Caco-2 (cell line): ENCODE measurements around the gene FARP1. TPM values are rescaled to one million over a fixed set of nuclear protein-coding genes. Genes with fewer than 3 reads are reported as not detected.
A peak's percentile ranks its signal among the peaks of the same experiment; 100 is the strongest.

Experiments used
- BruUV-seq: library from RNA; stranded (reverse); fragments of 400-500 nt; replicated peaks from 2 replicates; lab custom pipeline; 2021; lab: Mats Ljungman, UMichigan
- CTCF ChIA-PET: fragments of 300-600 bp; sonication (Branson Sonifier 250); formaldehyde crosslinking; loops from one replicate; lab custom pipeline; 2022; ENCODE audit warnings: antibody characterized with exemption; lab: Charles Lee
- POLR2A ChIA-PET: fragments of 300-600 bp; sonication (Branson Sonifier 250); formaldehyde crosslinking; loops from one replicate; lab custom pipeline; 2022; ENCODE audit warnings: antibody characterized with exemption; lab: Charles Lee
- DNase-seq, 2 experiments: peaks; one replicate each; pipeline versions ENCODE4 v3.0.0 to v3.0.0-alpha.2; 2020 to 2022
- H3K27me3 ChIP-seq: replicated peaks from 2 replicates; pipeline ENCODE4 v1.6.0; 2011; ENCODE audit warnings: low read length; ENCODE audit not compliant: control insufficient read depth, insufficient read depth
- H3K36me3 ChIP-seq: 2 replicates; pipeline ENCODE4 v1.5.1; 2011; ENCODE audit warnings: low read length; ENCODE audit not compliant: control insufficient read depth, insufficient read depth
- H3K4me1 ChIP-seq: fragments of 250-450 bp; sonication (Bioruptor Pico); 2 replicates; pipeline ENCODE4 v1.5.1; 2020; ENCODE audit warnings: mild to moderate bottlenecking
- H3K4me3 ChIP-seq: 2 replicates; pipeline ENCODE4 v1.5.1; 2011; ENCODE audit warnings: low read depth, mild to moderate bottlenecking, control low read depth, low read length
- H3K9me3 ChIP-seq: fragments of 250-450 bp; sonication (Bioruptor Pico); 2 replicates; pipeline ENCODE4 v1.5.1; 2020; ENCODE audit warnings: mild to moderate bottlenecking, moderate library complexity
- H3K27ac Mint-ChIP-seq: one replicate; pipeline ENCODE4 v1.8.0; 2022; ENCODE audit warnings: mixed read lengths; ENCODE audit not compliant: unreplicated experiment
- H3K27me3 Mint-ChIP-seq: one replicate; pipeline ENCODE4 v1.8.0; 2022; ENCODE audit warnings: mixed read lengths; ENCODE audit not compliant: insufficient read depth, unreplicated experiment
- H3K36me3 Mint-ChIP-seq: one replicate; pipeline ENCODE4 v1.8.0; 2022; ENCODE audit warnings: mild to moderate bottlenecking, mixed read lengths; ENCODE audit not compliant: insufficient read depth, unreplicated experiment
- H3K4me1 Mint-ChIP-seq: one replicate; pipeline ENCODE4 v1.8.0; 2022; ENCODE audit warnings: low read depth, mixed read lengths; ENCODE audit not compliant: unreplicated experiment
- H3K4me3 Mint-ChIP-seq: one replicate; pipeline ENCODE4 v1.8.0; 2022; ENCODE audit warnings: mild to moderate bottlenecking, moderate library complexity, mixed read lengths; ENCODE audit not compliant: unreplicated experiment
- H3K9me3 Mint-ChIP-seq: one replicate; pipeline ENCODE4 v1.8.0; 2022; ENCODE audit warnings: mixed read lengths; ENCODE audit not compliant: unreplicated experiment
- intact Hi-C: fragments of 100-400 bp; cut with micrococcal nuclease; formaldehyde crosslinking; loops from one replicate; pipeline ENCODE4 v1.10.0; 2022; ENCODE audit not compliant: unreplicated experiment
- total RNA-seq: library from RNA; stranded (reverse); gene quantifications from 2 replicates; pipeline ENCODE4 v1.2.3, GENCODE V29; 2022
- TF ChIP-seq, protein P1 (sequence below), 2 experiments: fragments of 200-600 bp in 1 of 2; IDR thresholded peaks; 1 replicate in 1 of 2; 2 replicates in 1 of 2; pipeline versions ENCODE4 v1.5.1 to v1.8.0; 2011 to 2022; ENCODE audit warnings: antibody characterized with exemption in 1 of 2, control low read depth in 1 of 2, inconsistent platforms in 1 of 2, low read depth in 1 of 2, low read length in 1 of 2, mild to moderate bottlenecking in 1 of 2, moderate library complexity in 1 of 2; ENCODE audit not compliant: insufficient read depth in 1 of 2, severe bottlenecking in 1 of 2, unreplicated experiment in 1 of 2

The FARP1 gene
- total RNA-seq, 1 experiment from 2014 or later, result 189 TPM

DNA sequence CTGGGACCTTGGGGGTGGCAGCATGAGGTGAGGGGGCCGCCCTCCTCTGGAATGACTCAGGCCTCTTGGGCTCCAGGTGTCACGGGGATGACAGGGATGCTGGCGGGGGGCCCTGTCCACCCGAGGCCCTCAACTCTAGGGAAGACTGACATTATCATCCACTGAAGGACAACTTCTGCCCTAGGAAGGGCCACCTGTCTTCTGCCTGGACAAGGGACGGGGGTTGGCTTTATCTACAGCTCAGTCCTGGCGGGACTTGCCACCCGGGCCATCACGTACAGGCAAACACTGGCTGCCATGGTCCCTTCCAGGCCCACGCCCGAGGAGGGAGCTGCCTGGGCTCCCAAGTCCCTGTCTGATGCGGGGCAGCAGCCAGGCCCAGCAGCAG, 303.3 kb downstream of the FARP1 start:
- Mint-ChIP-seq H3K9me3 (no peaks in the 10 kb centered on the region), H3K36me3 (peaks cover 100% of the 10 kb centered on the region), H3K27me3 (no peaks in the 10 kb centered on the region), H3K27ac (peak overlapping the region; percentile 77), H3K4me1 (peaks cover 15% of the 10 kb centered on the region), H3K4me3 (no peak overlapping the region)
- no peak overlapping the region for H3K4me3 ChIP-seq
- TF ChIP-seq, protein P1, sequence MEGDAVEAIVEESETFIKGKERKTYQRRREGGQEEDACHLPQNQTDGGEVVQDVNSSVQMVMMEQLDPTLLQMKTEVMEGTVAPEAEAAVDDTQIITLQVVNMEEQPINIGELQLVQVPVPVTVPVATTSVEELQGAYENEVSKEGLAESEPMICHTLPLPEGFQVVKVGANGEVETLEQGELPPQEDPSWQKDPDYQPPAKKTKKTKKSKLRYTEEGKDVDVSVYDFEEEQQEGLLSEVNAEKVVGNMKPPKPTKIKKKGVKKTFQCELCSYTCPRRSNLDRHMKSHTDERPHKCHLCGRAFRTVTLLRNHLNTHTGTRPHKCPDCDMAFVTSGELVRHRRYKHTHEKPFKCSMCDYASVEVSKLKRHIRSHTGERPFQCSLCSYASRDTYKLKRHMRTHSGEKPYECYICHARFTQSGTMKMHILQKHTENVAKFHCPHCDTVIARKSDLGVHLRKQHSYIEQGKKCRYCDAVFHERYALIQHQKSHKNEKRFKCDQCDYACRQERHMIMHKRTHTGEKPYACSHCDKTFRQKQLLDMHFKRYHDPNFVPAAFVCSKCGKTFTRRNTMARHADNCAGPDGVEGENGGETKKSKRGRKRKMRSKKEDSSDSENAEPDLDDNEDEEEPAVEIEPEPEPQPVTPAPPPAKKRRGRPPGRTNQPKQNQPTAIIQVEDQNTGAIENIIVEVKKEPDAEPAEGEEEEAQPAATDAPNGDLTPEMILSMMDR (IDR thresholded peaks at IDR 0.05; ENCODE audit: insufficient read depth in 1 of 2, low read depth in 1 of 2, low read length in 1 of 2, severe bottlenecking in 1 of 2, unreplicated experiment in 1 of 2), result no peak
- peaks cover 6% of the 10 kb centered on the region for H3K36me3 ChIP-seq
- ChIA-PET CTCF (interaction anchor here (1.0 to 2.8 kb wide), 4 partner anchors 204 to 239 kb away, joined by 3 to 17 read pairs (median 9); no protein-coding TSS in a partner anchor), POLR2A (no interaction called here)
- H3K9me3 ChIP-seq, result no peaks in the 10 kb centered on the region
- BruUV-seq, result no TSS peak
- H3K27me3 ChIP-seq, result no peaks in the 10 kb centered on the region
- H3K4me1 ChIP-seq, result no peaks in the 10 kb centered on the region
- intact Hi-C loops, result loop anchor here (5.0 kb wide), 2 partner anchors 414 to 594 kb away; no protein-coding TSS in a partner anchor
- DNase-seq, result no peak

GRCh38 chr13:98447130-98447529, 304.2 kb downstream of the FARP1 start:
- Mint-ChIP-seq H3K4me3 (peak overlapping the region; percentile 8), H3K36me3 (peaks cover 100% of the 10 kb centered on the region), H3K27ac (peak overlapping the region; percentile 77), H3K4me1 (peaks cover 24% of the 10 kb centered on the region), H3K9me3 (no peaks in the 10 kb centered on the region), H3K27me3 (no peaks in the 10 kb centered on the region)
- intact Hi-C loops, result loop anchor here (5.0 kb wide), 2 partner anchors 415 to 595 kb away; no protein-coding TSS in a partner anchor
- TF ChIP-seq, protein P1 (IDR thresholded peaks at IDR 0.05; ENCODE audit: insufficient read depth in 1 of 2, low read depth in 1 of 2, low read length in 1 of 2, severe bottlenecking in 1 of 2, unreplicated experiment in 1 of 2), result no peak
- no peak overlapping the region for H3K4me3 ChIP-seq
- ChIA-PET CTCF (interaction anchor here (2.8 kb wide), 1 partner anchor 226 kb away, joined by 17 read pairs; no protein-coding TSS in a partner anchor), POLR2A (no interaction called here)
- BruUV-seq, result no TSS peak
- no peaks in the 10 kb centered on the region for H3K9me3 ChIP-seq
- H3K36me3 ChIP-seq, result peaks cover 5% of the 10 kb centered on the region
- DNase-seq, result no peak
- no peaks in the 10 kb centered on the region for H3K27me3 ChIP-seq
- no peaks in the 10 kb centered on the region for H3K4me1 ChIP-seq

DNA sequence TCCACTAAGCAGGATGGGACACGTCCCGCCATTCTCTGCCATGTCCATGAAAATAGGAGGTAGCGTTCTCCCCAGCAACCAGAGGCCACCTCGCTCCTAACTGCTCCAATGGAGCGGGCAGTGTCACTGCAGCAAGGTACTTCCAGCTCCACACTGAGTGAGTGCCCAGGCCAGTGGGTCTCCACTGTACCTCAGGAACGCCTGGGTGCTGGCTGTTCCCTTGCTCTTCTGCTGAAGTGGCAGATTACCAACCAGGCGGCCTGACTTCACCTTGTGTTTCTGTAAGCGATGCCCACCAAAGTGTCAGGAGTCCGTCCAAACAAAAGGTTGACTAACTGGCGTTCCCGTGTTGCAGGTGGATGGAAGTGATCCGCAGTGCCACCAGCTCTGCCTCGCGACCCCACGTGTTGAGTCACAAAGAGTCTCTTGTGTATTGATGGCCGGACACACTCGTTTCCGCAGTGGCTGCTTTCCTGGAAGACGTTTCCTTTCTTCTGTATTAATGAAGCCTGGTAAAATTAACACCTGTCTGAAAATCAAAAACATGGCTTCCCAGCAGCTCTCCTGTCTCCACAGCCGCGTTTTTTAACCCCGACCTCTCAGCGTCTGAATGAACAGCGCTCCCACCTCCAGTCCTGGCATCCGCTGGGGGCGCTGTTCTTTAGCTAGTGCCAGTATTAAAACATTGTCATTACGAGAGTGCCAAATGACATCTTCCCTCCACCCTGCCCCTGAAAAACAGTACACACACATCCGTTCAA, 305.2 kb downstream of the FARP1 start:
- intact Hi-C loops, result loop anchor here (5.0 kb wide), 2 partner anchors 416 to 596 kb away; no protein-coding TSS in a partner anchor
- H3K4me1 ChIP-seq, result no peaks in the 10 kb centered on the region
- ChIA-PET POLR2A (no interaction called here), CTCF (interaction anchor here (0.6 kb wide), 1 partner anchor 394 kb away, joined by 3 read pairs; no protein-coding TSS in a partner anchor)
- H3K36me3 ChIP-seq, result peaks cover 5% of the 10 kb centered on the region
- no peaks in the 10 kb centered on the region for H3K9me3 ChIP-seq
- H3K27me3 Mint-ChIP-seq, result no peaks in the 10 kb centered on the region
- H3K36me3 Mint-ChIP-seq, result peaks cover 100% of the 10 kb centered on the region
- H3K4me3 ChIP-seq, result no peak overlapping the region
- H3K27me3 ChIP-seq, result no peaks in the 10 kb centered on the region
- peak overlapping the region; percentile 33 for H3K27ac Mint-ChIP-seq
- peaks cover 25% of the 10 kb centered on the region for H3K4me1 Mint-ChIP-seq
- H3K4me3 Mint-ChIP-seq, result no peak overlapping the region
- TF ChIP-seq, protein P1 (IDR thresholded peaks at IDR 0.05; ENCODE audit: insufficient read depth in 1 of 2, low read depth in 1 of 2, low read length in 1 of 2, severe bottlenecking in 1 of 2, unreplicated experiment in 1 of 2), result peak; percentile 22 to 26
- H3K9me3 Mint-ChIP-seq, result no peaks in the 10 kb centered on the region
- no TSS peak for BruUV-seq
- DNase-seq, result no peak
